ENCODE data around the gene APOBEC3B. TPM values are rescaled to one million over a fixed set of nuclear protein-coding genes. Genes with fewer than 3 reads are reported as not detected.

The APOBEC3B gene
- total and polyA plus RNA-seq, 2 donors (not counting 3 experiments of a cell fraction or from before 2014, with no cell fraction given), result 10.3 to 19.9 TPM

- POLR2A ChIA-PET, result no interaction called here
- intact Hi-C loops (cut with micrococcal nuclease) (no loop called here), dilution Hi-C loops (cut with MboI; ENCODE audit: extremely low pct_ligation_motif_present, low sequenced_read_pairs) (no loop called here)
- CTCF ChIA-PET, result interaction anchor here (1.0 to 1.3 kb wide), 3 partner anchors 9 to 67 kb away, joined by 3 to 4 read pairs (median 4); no protein-coding TSS in a partner anchor
- TF ChIP-seq CTCF (IDR thresholded peaks at IDR 0.05; ENCODE audit: extremely low read depth in 1 of 2, insufficient read depth in 1 of 2, low read depth in 1 of 2, low read length in 2 of 2) (no peak), POLR2A (IDR thresholded peaks at IDR 0.05; ENCODE audit: low read depth, low read length) (no peak), GATA2 (IDR thresholded peaks at IDR 0.05; ENCODE audit: insufficient read depth, insufficient read length, low read depth, low read length) (no peak), MYC (IDR thresholded peaks at IDR 0.05; ENCODE audit: low read depth, low read length) (no peak), MAX (IDR thresholded peaks at IDR 0.05; ENCODE audit: insufficient read depth, insufficient read length) (no peak), FOS (IDR thresholded peaks at IDR 0.05; ENCODE audit: borderline replicate concordance, insufficient read depth, low read length) (no peak), JUN (IDR thresholded peaks at IDR 0.05; ENCODE audit: borderline replicate concordance, insufficient read depth, insufficient read length, low read depth) (no peak), EZH2 (IDR thresholded peaks at IDR 0.05; ENCODE audit: borderline replicate concordance, low read depth, low read length, severe bottlenecking) (no peak), POLR2AphosphoS5 (IDR thresholded peaks at IDR 0.05; ENCODE audit: insufficient read depth, low read depth, low read length) (no peak)
- no peaks in the 10 kb centered on the region for H3K36me3 ChIP-seq (ENCODE audit: control insufficient read depth in 2 of 2, extremely low read depth in 1 of 2, insufficient read depth in 2 of 2, low read length in 2 of 2)
- no peaks in the 10 kb centered on the region for H4K20me1 ChIP-seq (replicated peaks; ENCODE audit: control insufficient read depth, extremely low read depth, insufficient read depth, low read length)
- H3K9me1 ChIP-seq (replicated peaks; ENCODE audit: control insufficient read depth, extremely low read depth, insufficient read depth, low read length), result no peaks in the 10 kb centered on the region
- FAIRE-seq (no peak), DNase-seq (ENCODE audit: low read depth, low spot score) (no peak)
- no peak overlapping the region for H3K4me3 ChIP-seq (replicated peaks in 1 of 3; ENCODE audit: insufficient read depth in 1 of 3, low read depth in 1 of 3, low read length in 3 of 3)
- H3K4me1 ChIP-seq (ENCODE audit: control insufficient read depth, extremely low read depth, insufficient read depth, low read length), result no peaks in the 10 kb centered on the region
- no peak overlapping the region for H3K27ac ChIP-seq (ENCODE audit: insufficient read depth, low read depth, low read length)
- H3K4me2 ChIP-seq (ENCODE audit: insufficient read depth, low read length), result no peak overlapping the region
- H2AFZ ChIP-seq (ENCODE audit: low read depth, low read length), result no peak overlapping the region
- no peaks in the 10 kb centered on the region for H3K9me3 ChIP-seq (replicated peaks; ENCODE audit: control insufficient read depth, insufficient read depth, low read length)
- no TSS peak for BruUV-seq (replicated peaks)
- no peak overlapping the region for H3K9ac ChIP-seq (replicated peaks; ENCODE audit: extremely low read depth, insufficient read depth, low read length)
- H3K27me3 ChIP-seq (ENCODE audit: control insufficient read depth in 2 of 2, insufficient read depth in 2 of 2, low read length in 2 of 2), result peaks cover 4 to 6% of the 10 kb centered on the region in 2 experiments
- no peaks in the 10 kb centered on the region for H3K79me2 ChIP-seq (ENCODE audit: control insufficient read depth, insufficient read depth, low read length)
These were observed 45.6 kb upstream of the APOBEC3B start for GRCh38 chr22:38936562-38936961.
